A549 (cell line): ENCODE measurements around the gene LRP4. TPM values are rescaled to one million over a fixed set of nuclear protein-coding genes. Genes with fewer than 3 reads are reported as not detected.
"Not testable (repeated sequence)": the region's sequence is repeated elsewhere in the genome, so short reads cannot be mapped to it uniquely, and the experiment has no call there.

Experiments used
- ATAC-seq, 2 experiments: fragments of 200-7000 bp in 1 of 2; fragments of >200 bp in 1 of 2; cut with Nextera tagmentation in 1 of 2; cut with Tn5 transposase in 1 of 2; 3 replicates each; pipeline versions ENCODE4 v1.8.0 to v1.9.1; 2018 to 2020; ENCODE audit warnings: mild to moderate bottlenecking in 1 of 2, moderate library complexity in 1 of 2
- CTCF ChIA-PET: fragments of 300-600 bp; sonication (Branson Sonifier 250); formaldehyde crosslinking; extraction: SDS; loops from one replicate; lab custom pipeline; 2021; ENCODE audit warnings: antibody characterized with exemption, inconsistent platforms; lab: Yijun Ruan, JAX
- POLR2A ChIA-PET: fragments of 350-600 bp; formaldehyde crosslinking; extraction: SDS; loops from one replicate; lab custom pipeline; 2021; ENCODE audit warnings: antibody characterized with exemption, inconsistent platforms; lab: Yijun Ruan, JAX
- DNase-seq, 2 experiments: peaks; one replicate each; pipeline versions ENCODE4 v3.0.0 to v3.0.0-alpha.2; 2011 to 2016; ENCODE audit warnings: low read depth in 1 of 2, low spot score in 1 of 2
- FAIRE-seq: peaks from 2 replicates; lab custom pipeline; 2011; peaks lifted over from hg19 to GRCh38; lab: Jason Lieb, UNC
- H3K27ac ChIP-seq, 2 experiments: fragments of >200 bp; sonication (Bioruptor Twin); formaldehyde crosslinking; 3 replicates each; pipeline ENCODE4 v1.5.1; 2016 to 2017
- H3K4me1 ChIP-seq: fragments of >200 bp; sonication (Bioruptor Twin); formaldehyde crosslinking; 3 replicates; pipeline ENCODE4 v1.6.1; 2016
- H3K4me2 ChIP-seq: fragments of >200 bp; sonication (Bioruptor Twin); formaldehyde crosslinking; 3 replicates; pipeline ENCODE4 v1.6.1; 2016
- H3K4me3 ChIP-seq: fragments of >200 bp; sonication (Bioruptor Twin); formaldehyde crosslinking; 3 replicates; pipeline ENCODE4 v1.5.1; 2016
- H3K9me3 ChIP-seq: fragments of >200 bp; sonication (Bioruptor Twin); formaldehyde crosslinking; 3 replicates; pipeline ENCODE4 v1.6.1; 2016
- CHD2 ChIP-seq: fragments of 150-350 bp; IDR thresholded peaks from 2 replicates; pipeline ENCODE4 v1.6.1; 2014; ENCODE audit warnings: low read length; ENCODE audit not compliant: partially characterized antibody
- CHD4 ChIP-seq: fragments of 200-600 bp; sonication (generic); IDR thresholded peaks from 2 replicates; pipeline ENCODE4 v1.6.1; 2016; ENCODE audit warnings: antibody characterized with exemption, mild to moderate bottlenecking, borderline replicate concordance
- EHF ChIP-seq: fragments of 250-450 bp; sonication (Bioruptor Pico); IDR thresholded peaks from 2 replicates; pipeline ENCODE4 v1.5.0; 2020; ENCODE audit warnings: mild to moderate bottlenecking
- EHMT2 ChIP-seq: fragments of 200-600 bp; sonication (generic); IDR thresholded peaks from 2 replicates; pipeline ENCODE4 v1.6.1; 2016; ENCODE audit warnings: antibody characterized with exemption, low read depth, mild to moderate bottlenecking, moderate library complexity
- FOSL2 ChIP-seq, 2 experiments: fragments of 450-650 bp in 1 of 2; fragments of >200 bp in 1 of 2; sonication (Bioruptor Twin) in 1 of 2; formaldehyde crosslinking; IDR thresholded peaks; 2 replicates each; pipeline versions ENCODE4 v1.5.0 to v1.6.1; 2016 to 2020; ENCODE audit warnings: mild to moderate bottlenecking in 1 of 2, moderate library complexity in 1 of 2
- HOXA7 ChIP-seq: fragments of 250-450 bp; sonication (Bioruptor Pico); IDR thresholded peaks from 2 replicates; pipeline ENCODE4 v1.5.0; 2020; ENCODE audit warnings: mild to moderate bottlenecking, moderate library complexity
- JUN ChIP-seq, 2 experiments: fragments of >200 bp; sonication (Bioruptor Twin); formaldehyde crosslinking; IDR thresholded peaks; 2 replicates in 1 of 2; 3 replicates in 1 of 2; pipeline ENCODE4 v1.6.1; 2016 to 2017
- JUNB ChIP-seq: fragments of >200 bp; sonication (Bioruptor Twin); formaldehyde crosslinking; IDR thresholded peaks from 2 replicates; pipeline ENCODE4 v1.6.1; 2016
- KDM5A ChIP-seq: fragments of 200-600 bp; sonication (generic); IDR thresholded peaks from 2 replicates; pipeline ENCODE4 v1.6.1; 2016; ENCODE audit warnings: antibody characterized with exemption, mild to moderate bottlenecking
- MAFK ChIP-seq: fragments of 450-650 bp; IDR thresholded peaks from 2 replicates; pipeline ENCODE4 v1.6.1; 2014; ENCODE audit not compliant: partially characterized antibody
- MAZ ChIP-seq: fragments of 150-350 bp; IDR thresholded peaks from 2 replicates; pipeline ENCODE4 v1.6.1; 2014; ENCODE audit warnings: antibody characterized with exemption, low read depth, low read length, borderline replicate concordance
- MYC ChIP-seq: IDR thresholded peaks from 2 replicates; pipeline ENCODE4 v1.6.1; 2012; ENCODE audit warnings: mild to moderate bottlenecking, inconsistent platforms, low read length, improper control_type of control experiment, borderline replicate concordance
- NFE2L2 ChIP-seq: fragments of 150-350 bp; conservative IDR thresholded peaks from 2 replicates; pipeline ENCODE4 v1.6.1; 2014; ENCODE audit warnings: low read length
- PBX3 ChIP-seq: IDR thresholded peaks from 2 replicates; pipeline ENCODE4 v1.6.1; 2012
- POLR2AphosphoS2 ChIP-seq: conservative IDR thresholded peaks from 2 replicates; pipeline ENCODE4 v1.6.1; 2012; ENCODE audit warnings: low read length, improper control_type of control experiment, inconsistent platforms
- RCOR1 ChIP-seq: fragments of 150-350 bp; IDR thresholded peaks from 2 replicates; pipeline ENCODE4 v1.6.1; 2014; ENCODE audit warnings: antibody characterized with exemption, low read length, low read depth
- SMC3 ChIP-seq: fragments of >200 bp; sonication (Bioruptor Twin); formaldehyde crosslinking; IDR thresholded peaks from 3 replicates; pipeline ENCODE4 v1.6.1; 2018; ENCODE audit warnings: inconsistent platforms
- SREBF2 ChIP-seq: fragments of 450-650 bp; IDR thresholded peaks from 2 replicates; pipeline ENCODE4 v1.6.1; 2014; ENCODE audit warnings: mild to moderate bottlenecking, moderate library complexity
- TP53 ChIP-seq: fragments of 250-450 bp; sonication (Bioruptor Pico); IDR thresholded peaks from 2 replicates; pipeline ENCODE4 v1.5.0; 2021; ENCODE audit warnings: mild to moderate bottlenecking, moderate library complexity
- USF2 ChIP-seq: fragments of 450-650 bp; IDR thresholded peaks from 2 replicates; pipeline ENCODE4 v1.6.1; 2014; ENCODE audit warnings: antibody characterized with exemption
- ZSCAN20 ChIP-seq: fragments of 250-450 bp; sonication (Bioruptor Pico); IDR thresholded peaks from 2 replicates; pipeline ENCODE4 v1.8.0; 2022; ENCODE audit warnings: mild to moderate bottlenecking, moderate library complexity
- WGBS: methylation state at CpG from one replicate; pipeline ENCODE4 v1.1.6; 2017; ENCODE audit errors: missing lambda C conversion rate; 5-methylcytosine and 5-hydroxymethylcytosine counted together
- polyA plus RNA-seq, 4 experiments: library from polyadenylated mRNA; depleted of rRNA in 3 of 4; stranded (reverse); fragments of >200 nt; fragmentation: RNase III in 1 of 4; extraction: RNeasy Plus Mini Kit Qiagen cat#74134 plus additional on column Dnase treatment in 1 of 4; gene quantifications; 2 replicates in 3 of 4; 3 replicates in 1 of 4; pipeline ENCODE4 v1.2.3, GENCODE V29; 2011 to 2017
- TF ChIP-seq, protein P1 (sequence below): fragments of 250-450 bp; sonication (Bioruptor Pico); IDR thresholded peaks from 2 replicates; pipeline ENCODE4 v1.5.0; 2020; ENCODE audit warnings: low read depth, mild to moderate bottlenecking, moderate library complexity
- TF ChIP-seq, protein P2 (sequence below): fragments of 150-350 bp; IDR thresholded peaks from 2 replicates; pipeline ENCODE4 v1.6.1; 2014; ENCODE audit warnings: low read depth, mild to moderate bottlenecking, low read length
- TF ChIP-seq, protein P3 (sequence below): fragments of >200 bp; sonication (Bioruptor Twin); formaldehyde crosslinking; IDR thresholded peaks from 3 replicates; pipeline ENCODE4 v1.6.1; 2016

The LRP4 gene
- polyA plus RNA-seq, 2 of the 4 experiments (the other 2 are of a cell fraction) = 4.0 to 6.4 TPM

DNA sequence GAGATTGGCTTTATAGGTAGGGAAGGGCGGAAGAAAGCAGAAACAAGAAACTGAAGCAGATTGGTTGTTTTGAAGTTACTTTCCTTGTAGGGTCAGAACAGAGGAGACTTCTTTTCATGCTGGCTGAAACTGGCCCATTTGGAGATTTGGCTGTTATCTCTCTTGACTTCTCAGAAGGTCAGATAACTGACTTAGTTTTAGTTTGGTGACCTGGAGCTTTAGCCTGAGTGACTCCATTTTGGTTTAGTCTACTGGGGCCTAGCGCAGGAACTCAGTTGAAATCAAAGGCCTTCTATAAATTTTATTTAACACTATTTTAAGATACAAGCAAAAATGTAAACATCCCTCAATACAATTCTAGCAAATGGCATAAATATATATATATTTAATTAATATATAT lies 49.6 kb upstream of the LRP4 start:
- FAIRE-seq (no peak), DNase-seq (no peak), ATAC-seq (no peak)
- TF ChIP-seq USF2 = no peak
- no peak for TF ChIP-seq EHF (CRISPR knock-in tag)
- TF ChIP-seq, protein P1, sequence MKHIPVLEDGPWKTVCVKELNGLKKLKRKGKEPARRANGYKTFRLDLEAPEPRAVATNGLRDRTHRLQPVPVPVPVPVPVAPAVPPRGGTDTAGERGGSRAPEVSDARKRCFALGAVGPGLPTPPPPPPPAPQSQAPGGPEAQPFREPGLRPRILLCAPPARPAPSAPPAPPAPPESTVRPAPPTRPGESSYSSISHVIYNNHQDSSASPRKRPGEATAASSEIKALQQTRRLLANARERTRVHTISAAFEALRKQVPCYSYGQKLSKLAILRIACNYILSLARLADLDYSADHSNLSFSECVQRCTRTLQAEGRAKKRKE (CRISPR knock-in tag) = no peak
- no peak for TF ChIP-seq MAZ
- no peak for TF ChIP-seq POLR2AphosphoS2
- no peak for TF ChIP-seq TP53 (CRISPR knock-in tag)
- no peak for TF ChIP-seq CHD2
- TF ChIP-seq RCOR1 = no peak
- TF ChIP-seq ZSCAN20 (CRISPR knock-in tag) = no peak
- no peak for TF ChIP-seq SMC3
- no peak for TF ChIP-seq JUN (IDR thresholded peaks at IDR 0.05)
- no peak for TF ChIP-seq PBX3
- TF ChIP-seq MYC = no peak
- no peak for TF ChIP-seq HOXA7
- WGBS = 95% methylated on average over 2 of the region's 2 CpGs
- no peak overlapping the region for H3K27ac ChIP-seq
- POLR2A ChIA-PET = interaction anchor here (0.5 kb wide), 1 partner anchor 87 kb away, joined by 5 read pairs; no protein-coding TSS in a partner anchor
- CTCF ChIA-PET = no interaction called here
- peaks cover 3% of the 10 kb centered on the region; the same call in 1 of the 3 replicates for H3K4me1 ChIP-seq
- no peak overlapping the region for H3K4me2 ChIP-seq
- no peak overlapping the region for H3K4me3 ChIP-seq
- no peaks in the 10 kb centered on the region for H3K9me3 ChIP-seq

DNA sequence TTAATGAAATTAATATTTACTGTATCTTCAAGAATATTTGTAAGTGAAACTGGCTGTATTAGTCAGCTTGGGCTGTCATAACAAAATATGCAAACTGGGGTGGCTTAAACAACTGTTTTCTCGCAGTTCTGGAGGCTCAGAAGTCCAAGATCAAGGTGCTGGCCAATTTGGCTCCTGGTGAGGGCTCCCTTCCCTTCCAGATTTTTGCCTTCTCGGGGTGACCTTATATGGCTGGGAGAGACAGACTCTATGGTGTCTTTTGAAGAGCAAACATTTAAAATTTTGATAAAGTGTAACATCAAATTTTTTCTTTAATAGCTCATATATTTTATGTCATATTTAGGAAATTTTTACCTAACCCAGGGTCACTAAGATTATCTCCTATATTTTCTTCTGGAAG lies 48.4 kb upstream of the LRP4 start:
- WGBS = 83% methylated on average over 2 of the region's 2 CpGs
- Histone ChIP-seq H3K4me3 (no peak overlapping the region), H3K4me1 (peaks cover 3% of the 10 kb centered on the region; the same call in 1 of the 3 replicates), H3K4me2 (no peak overlapping the region), H3K27ac (no peak overlapping the region), H3K9me3 (no peaks in the 10 kb centered on the region)
- TF ChIP-seq, protein P2, sequence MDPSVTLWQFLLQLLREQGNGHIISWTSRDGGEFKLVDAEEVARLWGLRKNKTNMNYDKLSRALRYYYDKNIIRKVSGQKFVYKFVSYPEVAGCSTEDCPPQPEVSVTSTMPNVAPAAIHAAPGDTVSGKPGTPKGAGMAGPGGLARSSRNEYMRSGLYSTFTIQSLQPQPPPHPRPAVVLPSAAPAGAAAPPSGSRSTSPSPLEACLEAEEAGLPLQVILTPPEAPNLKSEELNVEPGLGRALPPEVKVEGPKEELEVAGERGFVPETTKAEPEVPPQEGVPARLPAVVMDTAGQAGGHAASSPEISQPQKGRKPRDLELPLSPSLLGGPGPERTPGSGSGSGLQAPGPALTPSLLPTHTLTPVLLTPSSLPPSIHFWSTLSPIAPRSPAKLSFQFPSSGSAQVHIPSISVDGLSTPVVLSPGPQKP = no peak
- TF ChIP-seq HOXA7 (no peak), FOSL2 (IDR thresholded peaks at IDR 0.05) (no peak), FOSL2 (CRISPR knock-in tag; IDR thresholded peaks at IDR 0.05) (no peak), SREBF2 (no peak), KDM5A (no peak)
- ChIA-PET POLR2A (interaction anchor here (0.6 kb wide), 1 partner anchor 453 kb away, joined by 8 read pairs; no protein-coding TSS in a partner anchor), CTCF (interaction anchor here (1.1 to 1.3 kb wide), 3 partner anchors 38 to 186 kb away, joined by 3 to 6 read pairs (median 4); no protein-coding TSS in a partner anchor)
- FAIRE-seq = no peak
- no peak for DNase-seq
- no peak for ATAC-seq

GRCh38 chr11:46963844-46964243 lies 45.5 kb upstream of the LRP4 start:
- TF ChIP-seq JUNB (no peak), RCOR1 (no peak), EHMT2 (no peak), NFE2L2 (peak; percentile 78), MAZ (no peak), MAFK (peak; percentile 99), EHF (CRISPR knock-in tag) (no peak), HOXA7 (no peak), CHD4 (no peak)
- TF ChIP-seq, protein P3, sequence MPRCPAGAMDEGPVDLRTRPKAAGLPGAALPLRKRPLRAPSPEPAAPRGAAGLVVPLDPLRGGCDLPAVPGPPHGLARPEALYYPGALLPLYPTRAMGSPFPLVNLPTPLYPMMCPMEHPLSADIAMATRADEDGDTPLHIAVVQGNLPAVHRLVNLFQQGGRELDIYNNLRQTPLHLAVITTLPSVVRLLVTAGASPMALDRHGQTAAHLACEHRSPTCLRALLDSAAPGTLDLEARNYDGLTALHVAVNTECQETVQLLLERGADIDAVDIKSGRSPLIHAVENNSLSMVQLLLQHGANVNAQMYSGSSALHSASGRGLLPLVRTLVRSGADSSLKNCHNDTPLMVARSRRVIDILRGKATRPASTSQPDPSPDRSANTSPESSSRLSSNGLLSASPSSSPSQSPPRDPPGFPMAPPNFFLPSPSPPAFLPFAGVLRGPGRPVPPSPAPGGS = no peak
- TF ChIP-seq, protein P1 (CRISPR knock-in tag) = no peak

GRCh38 chr11:46961886-46962285 lies 43.5 kb upstream of the LRP4 start:
- DNase-seq, H3K27ac ChIP-seq, H3K4me2 ChIP-seq, CTCF ChIA-PET, H3K9me3 ChIP-seq, H3K4me3 ChIP-seq, FAIRE-seq, H3K4me1 ChIP-seq, POLR2A ChIA-PET, ATAC-seq: not testable (repeated sequence)
- WGBS = 86% methylated on average over 3 of the region's 3 CpGs

More at GRCh38 chr11:46963844-46964243, 45.5 kb upstream of the LRP4 start:
- DNase-seq (no peak), FAIRE-seq (no peak), ATAC-seq (no peak)
- ChIA-PET POLR2A (no interaction called here), CTCF (interaction anchor here (0.9 to 1.6 kb wide), 3 partner anchors 12 to 24 kb away, joined by 3 to 4 read pairs (median 4); no protein-coding TSS in a partner anchor)
- no peak overlapping the region for H3K4me3 ChIP-seq
- H3K4me2 ChIP-seq = no peak overlapping the region
- WGBS = 92% methylated on average over 3 of the region's 3 CpGs
- H3K27ac ChIP-seq = no peak overlapping the region
- H3K9me3 ChIP-seq = no peaks in the 10 kb centered on the region
- H3K4me1 ChIP-seq = peaks cover 3% of the 10 kb centered on the region; the same call in 1 of the 3 replicates
